ENCODE data around the gene ALDH16A1.

The ALDH16A1 gene

DNA sequence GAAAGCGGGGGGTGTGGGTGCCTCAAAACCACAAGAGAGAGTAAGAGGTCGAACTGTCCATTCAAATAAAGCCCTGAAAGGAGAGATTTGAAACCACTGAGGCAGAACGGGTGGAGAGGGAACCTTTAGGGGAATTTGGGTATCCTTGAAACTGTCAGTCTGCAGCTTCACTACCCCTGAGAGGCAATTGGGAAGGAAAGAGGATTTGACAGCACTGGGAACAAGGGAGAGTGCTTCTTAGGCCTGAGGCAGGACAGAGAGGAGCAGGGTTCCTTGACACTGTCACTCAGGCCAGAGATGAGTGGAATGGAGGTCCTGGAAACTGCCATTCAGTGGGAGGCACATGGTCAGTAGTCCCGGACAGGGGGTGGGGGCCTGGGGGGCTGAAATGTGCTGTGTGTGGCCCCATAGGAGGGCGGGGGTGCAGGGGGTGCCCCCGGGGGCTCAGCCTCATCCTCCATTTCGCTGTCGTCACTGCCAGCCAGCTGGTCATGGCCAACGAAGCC, 22.8 kb upstream of the ALDH16A1 start:
- no peak for TF ChIP-seq ZNF274 (IDR thresholded peaks at IDR 0.05; ENCODE audit: low read depth, low read length)
- no peak overlapping the region for H3K4me3 ChIP-seq (ENCODE audit: low read length)

DNA sequence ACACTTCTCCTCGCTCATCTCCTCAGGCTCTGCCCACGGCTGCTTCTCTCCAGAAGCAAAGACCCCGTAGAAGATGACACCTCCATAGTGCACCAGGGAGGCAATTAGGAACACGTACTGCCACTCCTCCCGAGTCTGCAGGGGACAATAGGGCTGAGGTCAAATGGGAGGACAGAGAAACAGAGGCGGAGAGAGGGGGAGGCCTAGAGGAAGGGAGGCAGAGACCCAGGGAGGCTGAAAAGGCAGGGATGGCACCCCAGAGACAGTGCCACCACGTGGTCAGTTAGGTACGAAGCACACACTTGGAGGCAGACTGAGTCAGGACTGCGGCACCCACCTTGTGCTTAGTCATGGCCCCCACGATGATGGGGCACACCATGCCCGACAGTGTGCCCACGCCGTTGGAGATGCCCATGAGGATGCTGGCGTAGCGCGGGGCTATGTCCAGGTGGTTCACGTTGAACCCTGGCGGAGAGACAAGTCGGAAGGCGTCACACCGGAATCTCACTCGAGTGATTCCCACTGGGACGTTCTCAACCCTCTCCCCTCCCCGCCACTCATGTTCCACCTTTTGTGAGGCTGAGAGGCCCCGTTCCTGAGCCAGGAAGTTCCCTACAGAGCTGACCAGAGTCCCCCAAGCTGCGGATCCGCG, 22.2 kb upstream of the ALDH16A1 start:
- TF ChIP-seq ZNF274 (IDR thresholded peaks at IDR 0.05; ENCODE audit: low read depth, low read length): no peak
- H3K4me3 ChIP-seq (ENCODE audit: low read length): no peak overlapping the region

DNA sequence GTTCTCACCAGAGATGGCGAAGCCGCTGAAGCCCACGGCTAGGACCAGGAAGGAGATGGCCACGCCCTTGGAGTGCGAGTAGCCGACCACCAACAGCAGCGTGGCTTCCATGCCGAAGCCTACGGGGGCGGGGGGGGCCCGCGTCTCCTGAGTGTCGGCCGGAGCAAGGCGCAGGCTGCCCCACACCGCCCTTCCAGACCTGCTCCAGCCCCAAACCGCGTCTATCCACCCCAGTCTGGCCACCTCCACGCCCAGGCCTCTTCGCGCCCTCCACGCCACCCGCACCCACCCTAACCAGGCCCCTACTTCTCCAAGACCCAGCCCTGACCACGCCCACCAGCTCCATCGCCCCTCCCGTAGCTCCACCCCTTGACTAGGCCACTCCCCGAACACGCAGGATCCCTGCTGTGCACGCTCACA, 21.7 kb upstream of the ALDH16A1 start:
- H3K4me3 ChIP-seq (ENCODE audit: low read length): no peak overlapping the region
- no peak for TF ChIP-seq ZNF274 (IDR thresholded peaks at IDR 0.05; ENCODE audit: low read depth, low read length)

DNA sequence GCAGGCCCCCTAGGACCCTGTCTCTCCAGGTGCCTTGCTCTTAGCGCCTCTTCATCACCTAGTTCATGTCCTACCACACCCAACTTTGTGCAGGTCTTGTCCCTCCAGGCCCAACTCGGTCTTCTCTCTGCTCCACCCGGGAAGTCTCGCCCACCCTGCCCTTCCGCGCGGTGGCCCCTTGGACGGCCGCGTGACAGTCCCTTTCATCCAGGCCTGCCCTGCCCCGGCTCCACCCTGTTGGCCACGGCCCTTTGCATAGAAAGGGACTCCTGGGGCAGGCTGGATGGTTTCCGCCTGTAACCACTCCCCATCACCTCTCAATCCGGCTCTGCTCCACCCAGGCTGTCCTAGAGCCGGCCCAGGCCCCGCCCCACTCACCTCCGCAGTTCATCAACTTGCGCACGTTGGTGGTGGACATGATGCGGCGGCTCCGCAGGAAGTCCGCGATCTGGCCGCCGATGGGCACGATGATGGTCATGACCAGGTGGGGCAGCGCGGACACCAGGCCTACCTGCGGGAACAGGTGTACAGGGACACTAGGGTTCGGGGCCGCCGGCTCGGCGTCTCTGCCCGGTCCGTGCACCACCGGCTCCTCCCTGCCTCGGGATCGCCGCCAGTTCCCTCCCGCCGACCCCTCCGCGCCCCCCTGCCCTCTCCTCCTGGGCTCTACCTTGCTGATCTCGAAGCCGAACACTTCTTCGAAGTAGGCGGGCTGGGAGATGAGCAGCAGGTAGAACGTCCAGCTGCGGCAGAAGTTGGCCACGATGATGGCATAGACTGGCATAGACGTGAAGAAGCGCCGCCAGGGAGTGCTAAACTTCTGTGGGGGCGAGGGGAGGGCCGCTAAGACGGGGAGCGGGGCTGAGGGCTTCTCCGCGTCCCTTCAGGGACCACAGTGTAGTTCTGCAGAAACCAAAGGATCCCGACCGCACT, 20.6 kb upstream of the ALDH16A1 start:
- TF ChIP-seq ZNF274 (IDR thresholded peaks at IDR 0.05; ENCODE audit: low read depth, low read length): no peak
- H3K4me3 ChIP-seq (ENCODE audit: low read length): no peak overlapping the region

DNA sequence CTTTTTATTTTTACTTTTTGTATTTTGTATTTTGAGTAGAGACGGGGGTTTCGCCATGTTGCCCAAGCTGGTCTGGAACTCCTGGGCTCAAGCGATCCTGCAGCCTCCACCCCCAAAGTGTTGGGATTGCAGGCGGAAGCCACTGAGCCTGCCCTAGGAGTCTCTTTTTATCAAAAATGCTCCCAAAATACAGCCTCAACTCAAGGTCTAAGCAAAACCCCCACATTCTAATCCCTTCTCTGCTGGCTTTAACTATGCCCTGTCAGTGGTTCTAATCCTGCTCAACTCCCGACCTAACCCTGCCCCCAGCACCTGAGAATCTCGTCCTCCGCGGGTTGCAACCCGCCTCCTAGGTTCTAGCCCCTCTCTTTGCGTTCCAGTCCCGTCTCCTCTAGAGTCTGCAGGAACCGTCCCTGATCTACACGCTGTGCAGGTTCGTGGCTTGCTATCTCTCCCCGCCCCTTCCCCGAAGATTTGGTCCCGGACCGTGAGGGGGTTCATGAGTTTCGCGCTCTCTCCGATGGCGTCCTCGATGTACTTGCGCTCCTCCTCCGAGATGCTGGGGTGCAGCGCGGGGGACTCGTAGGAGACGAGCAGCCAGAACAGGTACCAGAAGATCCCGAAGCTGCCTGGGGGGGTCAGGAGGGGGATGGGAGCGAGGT, 19.7 kb upstream of the ALDH16A1 start:
- no peak for TF ChIP-seq ZNF274 (IDR thresholded peaks at IDR 0.05; ENCODE audit: low read depth, low read length)
- H3K4me3 ChIP-seq (ENCODE audit: low read length): no peak overlapping the region

DNA sequence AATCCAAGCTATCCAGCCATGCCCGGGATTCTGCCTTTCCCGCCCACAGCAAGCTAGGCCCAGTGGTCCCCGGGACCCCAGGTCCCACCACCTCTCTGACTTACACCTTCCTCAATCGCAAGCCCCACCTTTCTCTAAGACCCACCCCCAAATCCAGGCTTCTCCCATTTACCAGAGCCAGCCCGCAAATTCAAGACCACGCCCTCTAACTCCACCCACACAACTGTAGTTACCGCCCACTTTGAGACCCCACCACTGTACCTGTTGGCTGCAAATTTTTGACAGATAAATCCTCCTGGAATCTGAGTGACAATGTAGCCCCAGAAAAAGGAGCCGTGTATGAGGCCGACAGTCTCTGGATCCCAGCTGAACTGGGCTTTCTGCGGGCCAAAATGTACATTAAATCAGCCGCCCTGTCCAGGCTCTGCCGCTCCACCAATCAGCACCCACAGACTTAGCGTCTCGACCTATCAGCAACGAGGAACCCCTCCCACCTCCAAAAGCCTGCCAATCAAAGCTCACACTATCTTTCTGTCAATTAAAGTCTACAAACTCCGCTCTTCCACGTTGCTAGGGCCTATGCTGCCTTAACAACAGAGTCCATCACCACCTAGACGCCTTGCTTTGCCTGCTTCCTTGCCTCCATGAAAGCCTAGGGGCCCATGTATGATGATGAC, 18.0 kb upstream of the ALDH16A1 start:
- TF ChIP-seq ZNF274 (IDR thresholded peaks at IDR 0.05; ENCODE audit: low read depth, low read length): no peak
- H3K4me3 ChIP-seq (ENCODE audit: low read length): no peak overlapping the region

DNA sequence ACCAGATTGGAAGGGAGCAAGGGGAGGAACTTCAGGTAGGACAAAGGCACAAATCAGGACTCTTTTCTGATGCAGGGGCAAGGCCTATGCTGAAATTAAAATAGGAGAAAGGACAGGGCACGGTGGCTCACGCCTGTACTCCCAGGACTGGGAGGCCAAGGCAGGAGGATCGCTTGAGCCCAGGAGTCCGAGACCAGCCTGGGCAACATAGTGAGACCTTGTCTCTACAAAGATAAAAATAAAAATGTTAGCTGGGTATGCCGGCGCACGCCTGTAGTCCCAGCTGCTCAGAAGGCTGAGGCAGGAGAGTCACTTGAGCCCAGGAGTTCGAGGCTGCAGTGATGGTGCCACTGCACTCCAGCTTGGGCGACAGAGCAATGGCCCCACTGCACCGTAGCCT, 17.4 kb upstream of the ALDH16A1 start:
- TF ChIP-seq ZNF274 (IDR thresholded peaks at IDR 0.05; ENCODE audit: low read depth, low read length): no peak
- no peak overlapping the region for H3K4me3 ChIP-seq (ENCODE audit: low read length)

DNA sequence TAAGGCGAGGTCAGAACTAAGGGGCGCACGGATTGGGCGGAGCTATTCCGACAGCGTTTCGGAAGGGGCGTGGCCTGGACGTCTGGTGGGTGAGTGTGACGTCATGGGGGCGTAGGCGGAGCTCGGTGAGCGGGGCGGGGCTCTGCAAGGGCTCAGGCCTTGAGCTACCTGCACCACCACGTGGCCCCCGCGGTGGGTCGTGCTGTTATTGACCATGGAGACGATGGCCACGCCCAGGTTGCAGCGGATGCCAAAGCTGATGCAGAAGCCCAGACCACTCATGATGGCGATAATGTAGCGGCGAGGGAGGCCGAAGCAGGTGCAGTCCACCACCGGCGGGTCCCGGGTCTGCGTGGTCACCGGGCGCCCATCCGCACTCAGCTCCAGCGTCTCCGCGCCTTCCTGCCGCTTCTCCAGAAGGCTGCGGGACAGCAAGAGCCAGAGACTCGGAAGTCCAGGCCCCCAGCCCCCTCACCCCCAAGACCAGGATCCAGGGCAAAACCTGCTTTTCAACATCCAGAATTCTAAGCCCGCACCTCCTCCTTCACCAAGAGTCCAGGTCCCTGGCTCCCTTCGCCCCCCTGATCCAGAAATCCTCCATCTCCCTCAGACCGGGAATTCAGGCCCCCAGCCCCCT, 16.5 kb upstream of the ALDH16A1 start:
- TF ChIP-seq ZNF274 (IDR thresholded peaks at IDR 0.05; ENCODE audit: low read depth, low read length): no peak
- no peak overlapping the region for H3K4me3 ChIP-seq (ENCODE audit: low read length)

DNA sequence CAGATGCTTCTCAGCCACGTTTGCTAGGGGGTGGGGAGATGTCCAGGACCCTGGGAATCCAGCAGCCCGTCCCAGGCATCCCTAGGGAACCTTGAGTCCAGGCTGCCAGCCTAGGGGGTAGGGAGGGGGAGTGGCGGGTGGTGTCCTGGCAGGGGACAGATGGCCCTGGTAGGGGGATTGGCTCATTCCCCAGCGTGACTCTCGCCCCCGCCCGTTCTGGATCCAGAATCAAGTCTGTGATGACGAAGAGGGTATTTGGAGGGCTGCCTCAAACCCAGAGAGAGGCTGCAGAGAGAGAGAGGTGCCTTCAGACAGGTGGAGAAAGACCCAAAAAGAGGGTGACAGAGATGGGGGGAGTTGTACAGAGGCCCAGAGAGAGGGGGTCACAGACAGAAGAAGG, 15.8 kb upstream of the ALDH16A1 start:
- no peak overlapping the region for H3K4me3 ChIP-seq (ENCODE audit: low read length)
- TF ChIP-seq ZNF274 (IDR thresholded peaks at IDR 0.05; ENCODE audit: low read depth, low read length): no peak

DNA sequence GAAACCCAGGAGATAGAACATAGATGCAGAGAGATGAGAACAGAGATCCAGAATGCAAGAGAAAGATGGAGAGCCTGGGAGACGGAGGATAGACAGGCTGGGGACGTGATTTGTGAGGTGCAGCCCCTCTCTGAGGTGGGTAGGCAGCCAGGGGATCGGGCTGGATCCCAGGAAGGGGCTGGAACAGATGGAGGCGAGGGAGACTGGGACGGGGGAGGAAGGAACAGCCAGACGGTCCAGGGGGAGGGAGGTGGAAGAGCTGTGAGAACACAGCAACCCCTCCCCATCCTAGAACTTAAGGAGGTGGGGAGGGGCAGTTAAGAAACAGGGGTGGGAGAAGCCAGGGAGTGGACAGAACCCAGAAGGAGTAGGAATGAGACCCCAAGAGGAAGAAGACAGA, 14.8 kb upstream of the ALDH16A1 start:
- no peak for TF ChIP-seq ZNF274 (IDR thresholded peaks at IDR 0.05; ENCODE audit: low read depth, low read length)
- H3K4me3 ChIP-seq (ENCODE audit: low read length): no peak overlapping the region

DNA sequence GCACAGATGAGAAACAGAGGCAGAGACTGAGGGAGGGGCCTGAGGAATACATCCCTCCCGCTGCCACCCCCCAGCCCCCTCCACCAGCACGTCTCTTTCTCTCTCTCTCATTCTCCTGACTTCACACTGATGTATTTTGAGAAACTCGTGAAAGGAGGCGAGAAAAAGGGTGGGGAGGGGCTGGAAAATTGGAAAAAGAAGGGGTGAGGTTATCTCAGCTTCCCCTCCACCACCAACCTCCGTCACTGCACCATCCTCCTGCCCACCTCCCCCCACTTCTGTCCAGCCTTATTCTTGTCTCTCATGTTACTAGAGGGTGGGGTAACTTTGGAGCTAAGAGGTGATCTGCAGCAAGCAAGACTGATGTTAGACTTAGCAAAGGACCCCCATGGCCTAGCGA, 13.2 kb upstream of the ALDH16A1 start:
- no peak for TF ChIP-seq ZNF274 (IDR thresholded peaks at IDR 0.05; ENCODE audit: low read depth, low read length)
- H3K4me3 ChIP-seq (ENCODE audit: low read length): no peak overlapping the region

DNA sequence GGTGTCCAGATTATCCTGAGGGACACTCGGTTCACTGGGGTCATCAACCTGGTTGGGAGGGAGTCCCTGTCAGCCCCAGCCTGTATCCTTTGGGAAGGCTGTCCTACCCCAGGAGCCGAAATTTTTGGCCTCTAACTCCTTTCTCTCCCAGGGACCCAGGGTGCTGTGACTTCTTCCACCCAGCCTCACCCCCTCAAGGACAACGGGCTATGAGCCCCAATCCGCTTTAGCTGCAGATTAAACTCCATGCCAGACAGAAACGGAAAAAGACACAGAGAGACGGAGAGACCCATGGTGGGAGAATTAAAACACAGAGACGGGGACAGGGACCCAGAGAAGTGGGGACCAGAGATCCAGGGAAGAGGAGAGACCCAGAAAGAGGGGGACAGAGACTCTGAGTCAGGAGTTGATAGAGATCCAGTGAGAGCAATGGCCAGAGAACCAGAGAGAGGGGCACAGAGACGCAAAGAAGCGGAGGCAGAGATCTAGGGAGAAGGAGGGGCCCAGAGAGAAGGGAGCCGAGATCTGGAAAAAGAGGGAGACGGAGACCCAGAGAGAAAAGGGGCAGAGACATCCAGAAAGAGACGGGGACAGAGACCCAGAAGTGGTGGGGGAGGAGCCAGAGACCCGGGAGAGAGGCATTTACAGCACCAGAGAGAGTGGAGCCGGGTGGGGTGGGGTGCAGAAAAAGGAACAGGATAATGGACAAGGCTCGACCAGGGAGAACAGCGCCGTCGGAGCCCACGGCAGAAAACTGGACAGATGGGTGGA, 12.4 kb upstream of the ALDH16A1 start:
- H3K4me3 ChIP-seq (ENCODE audit: low read length): no peak overlapping the region
- TF ChIP-seq ZNF274 (IDR thresholded peaks at IDR 0.05; ENCODE audit: low read depth, low read length): no peak
